ENCODE data around the gene DAD1. TPM values are rescaled to one million over a fixed set of nuclear protein-coding genes. Genes with fewer than 3 reads are reported as not detected.

Gene DAD1
- total and polyA plus RNA-seq, 2 experiments from 2014 or later, result 369 to 653 TPM

GRCh38 chr14:22561366-22561660, 27.7 kb downstream of the DAD1 start:
- Histone ChIP-seq H3K27me3 (replicated peaks; ENCODE audit: insufficient read depth) (no peaks in the 10 kb centered on the region), H3K79me2 (ENCODE audit: insufficient read depth) (peaks cover 23% of the 10 kb centered on the region), H2AFZ (no peak overlapping the region), H3K4me3 (no peak overlapping the region), H3K9ac (no peak overlapping the region), H3K4me2 (ENCODE audit: unreplicated experiment) (no peak overlapping the region), H3K27ac (no peak overlapping the region), H3K9me2 (ENCODE audit: insufficient read depth) (no peaks in the 10 kb centered on the region), H3K36me3 (ENCODE audit: low read depth) (peaks cover 14% of the 10 kb centered on the region), H4K20me1 (ENCODE audit: insufficient read depth) (no peaks in the 10 kb centered on the region), H3K4me1 (ENCODE audit: insufficient read depth) (peaks cover 5% of the 10 kb centered on the region), H3F3A (ENCODE audit: insufficient read depth) (peaks cover 15% of the 10 kb centered on the region; the same call in 1 of the 2 replicates), H3K9me3 (ENCODE audit: low read depth) (no peaks in the 10 kb centered on the region)
- TF ChIP-seq EZH2phosphoT487 (IDR thresholded peaks at IDR 0.05; ENCODE audit: insufficient read depth, low read depth) (no peak), EZH2 (IDR thresholded peaks at IDR 0.05; ENCODE audit: insufficient read depth, poor library complexity, severe bottlenecking) (no peak)
- no peak for DNase-seq
- in situ Hi-C loops (cut with MboI), result loop anchor here (10.0 kb wide), 1 partner anchor 293 kb away; no protein-coding TSS in a partner anchor
- 77 to 80% methylated on average over 3 of the region's 3 CpGs for WGBS, 2 experiments (ENCODE audit: low coverage in 1 of 2, low lambda C conversion rate in 2 of 2, missing lambda C conversion rate in 2 of 2)

GRCh38 chr14:22560662-22561365, 28.2 kb downstream of the DAD1 start:
- H3K27ac ChIP-seq, result no peak overlapping the region

GRCh38 chr14:22559041-22559440, 30.0 kb downstream of the DAD1 start:
- Histone ChIP-seq H3K36me3 (ENCODE audit: low read depth) (peaks cover 6% of the 10 kb centered on the region), H3K9me3 (ENCODE audit: low read depth) (no peaks in the 10 kb centered on the region), H3F3A (ENCODE audit: insufficient read depth) (peaks cover 15% of the 10 kb centered on the region; the same call in 1 of the 2 replicates), H3K4me3 (no peak overlapping the region), H2AFZ (no peak overlapping the region), H3K4me2 (ENCODE audit: unreplicated experiment) (no peak overlapping the region), H3K27ac (no peak overlapping the region), H3K27me3 (replicated peaks; ENCODE audit: insufficient read depth) (no peaks in the 10 kb centered on the region), H3K9me2 (ENCODE audit: insufficient read depth) (no peaks in the 10 kb centered on the region), H3K9ac (no peak overlapping the region), H3K79me2 (ENCODE audit: insufficient read depth) (peaks cover under 1% of the 10 kb centered on the region; the same call in 1 of the 2 replicates), H4K20me1 (ENCODE audit: insufficient read depth) (no peaks in the 10 kb centered on the region), H3K4me1 (ENCODE audit: insufficient read depth) (peaks cover 12% of the 10 kb centered on the region)
- in situ Hi-C loops (cut with MboI), result no loop called here
- no peak for TF ChIP-seq EZH2phosphoT487 (IDR thresholded peaks at IDR 0.05; ENCODE audit: insufficient read depth, low read depth)
- TF ChIP-seq EZH2 (IDR thresholded peaks at IDR 0.05; ENCODE audit: insufficient read depth, poor library complexity, severe bottlenecking), result no peak
- WGBS, 2 experiments (ENCODE audit: low coverage in 1 of 2, low lambda C conversion rate in 2 of 2, missing lambda C conversion rate in 2 of 2), result 91 to 100% methylated on average over 1 of the region's 1 CpG
- no peak for DNase-seq

More at GRCh38 chr14:22560662-22561365, 28.2 kb downstream of the DAD1 start:
- Histone ChIP-seq H2AFZ (no peak overlapping the region), H3K9ac (no peak overlapping the region), H3K4me3 (no peak overlapping the region), H3K36me3 (ENCODE audit: low read depth) (peaks cover 14% of the 10 kb centered on the region), H3F3A (ENCODE audit: insufficient read depth) (peaks cover 15% of the 10 kb centered on the region; the same call in 1 of the 2 replicates), H3K4me2 (ENCODE audit: unreplicated experiment) (no peak overlapping the region), H3K27me3 (replicated peaks; ENCODE audit: insufficient read depth) (no peaks in the 10 kb centered on the region), H3K4me1 (ENCODE audit: insufficient read depth) (peaks cover 10% of the 10 kb centered on the region), H3K79me2 (ENCODE audit: insufficient read depth) (peaks cover 18% of the 10 kb centered on the region), H3K9me2 (ENCODE audit: insufficient read depth) (no peaks in the 10 kb centered on the region), H4K20me1 (ENCODE audit: insufficient read depth) (no peaks in the 10 kb centered on the region), H3K9me3 (ENCODE audit: low read depth) (no peaks in the 10 kb centered on the region)
- in situ Hi-C loops (cut with MboI), result loop anchor here (10.0 kb wide), 1 partner anchor 294 kb away; no protein-coding TSS in a partner anchor
- WGBS, 2 experiments (ENCODE audit: low coverage in 1 of 2, low lambda C conversion rate in 2 of 2, missing lambda C conversion rate in 2 of 2), result 77 to 79% methylated on average over 13 of the region's 13 CpGs
- no peak for DNase-seq
- no peak for TF ChIP-seq EZH2 (IDR thresholded peaks at IDR 0.05; ENCODE audit: insufficient read depth, poor library complexity, severe bottlenecking)
- no peak for TF ChIP-seq EZH2phosphoT487 (IDR thresholded peaks at IDR 0.05; ENCODE audit: insufficient read depth, low read depth)

- Histone ChIP-seq H3K4me1 (ENCODE audit: insufficient read depth) (peaks cover 12% of the 10 kb centered on the region), H2AFZ (no peak overlapping the region)
- in situ Hi-C loops (cut with MboI), result no loop called here
Observed at GRCh38 chr14:22558221-22558913, 30.7 kb downstream of the DAD1 start.

More at GRCh38 chr14:22558221-22558913, 30.7 kb downstream of the DAD1 start:
- no peak overlapping the region for H3K4me3 ChIP-seq
- H3K4me2 ChIP-seq (ENCODE audit: unreplicated experiment), result no peak overlapping the region
- no peaks in the 10 kb centered on the region for H3K27me3 ChIP-seq (replicated peaks; ENCODE audit: insufficient read depth)
- no peaks in the 10 kb centered on the region for H4K20me1 ChIP-seq (ENCODE audit: insufficient read depth)
- no peak overlapping the region; the same call in 1 of the 2 replicates for H3K9ac ChIP-seq
- H3K36me3 ChIP-seq (ENCODE audit: low read depth), result no peaks in the 10 kb centered on the region; the same call in 1 of the 2 replicates
- H3F3A ChIP-seq (ENCODE audit: insufficient read depth), result peaks cover 15% of the 10 kb centered on the region; the same call in 1 of the 2 replicates
- no peaks in the 10 kb centered on the region for H3K9me3 ChIP-seq (ENCODE audit: low read depth)
- no peaks in the 10 kb centered on the region; the same call in 1 of the 2 replicates for H3K79me2 ChIP-seq (ENCODE audit: insufficient read depth)
- no peak for DNase-seq
- no peaks in the 10 kb centered on the region for H3K9me2 ChIP-seq (ENCODE audit: insufficient read depth)
- H3K27ac ChIP-seq, result no peak overlapping the region
- no peak for TF ChIP-seq EZH2phosphoT487 (IDR thresholded peaks at IDR 0.05; ENCODE audit: insufficient read depth, low read depth)
- no peak for TF ChIP-seq EZH2 (IDR thresholded peaks at IDR 0.05; ENCODE audit: insufficient read depth, poor library complexity, severe bottlenecking)
- WGBS, 2 experiments (ENCODE audit: low coverage in 1 of 2, low lambda C conversion rate in 2 of 2, missing lambda C conversion rate in 2 of 2), result 86 to 90% methylated on average over 25 of the region's 25 CpGs

Data from GM23248 (cell line).